NCI-H748 (cell line): ENCODE measurements around the gene POLR3G.
A peak's percentile ranks its signal among the peaks of the same experiment; 100 is the strongest.

Experiments
- DNase-seq: peaks from one replicate; lab custom pipeline; 2025; ENCODE audit not compliant: unreplicated experiment; lab: John Stamatoyannopoulos, UW

POLR3G gene

DNA sequence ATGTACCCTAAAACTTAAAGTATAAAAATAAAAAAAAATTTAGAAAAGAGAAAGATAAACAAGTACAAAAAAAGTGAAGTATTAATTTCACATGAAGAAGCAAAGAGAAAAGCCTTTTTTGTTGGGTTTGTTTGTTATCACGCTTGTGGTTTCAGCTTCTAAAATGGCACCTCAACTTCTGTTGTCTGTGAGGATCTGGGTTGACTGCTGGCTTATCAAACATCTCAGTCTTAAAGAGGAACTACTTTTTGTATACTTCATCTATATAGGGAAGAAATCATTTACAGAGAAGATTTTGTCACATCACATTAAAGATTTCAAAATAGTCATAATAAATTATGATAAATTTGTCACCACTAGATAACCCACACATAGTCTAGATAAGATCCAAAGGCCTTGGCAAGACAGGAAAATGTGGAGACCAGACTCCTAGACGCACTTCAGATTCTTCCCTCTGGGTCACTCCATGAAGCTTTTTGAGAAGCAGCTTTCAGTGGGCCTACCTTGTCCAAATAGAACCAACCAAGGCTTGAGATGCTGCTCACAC, 75.1 kb downstream of the POLR3G start:
- DNase-seq, result no peak

DNA sequence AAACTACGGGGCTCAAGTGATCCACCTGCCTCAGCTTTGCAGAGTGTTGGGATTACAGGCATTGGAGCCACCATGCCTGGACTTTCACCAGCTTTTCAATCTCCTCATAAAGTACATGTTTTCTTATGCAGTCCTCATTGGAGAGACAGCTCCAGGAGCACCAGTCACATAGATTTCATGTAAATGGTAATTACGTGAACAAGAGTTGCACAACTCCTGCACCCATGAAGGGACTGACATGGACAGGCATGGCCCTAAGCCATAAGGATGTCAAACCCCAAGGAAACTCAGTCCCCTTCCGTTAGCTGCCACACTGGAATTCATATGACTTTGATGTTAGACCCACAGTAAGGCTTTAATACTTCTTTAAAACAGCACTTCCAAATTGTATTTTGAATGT, 76.3 kb downstream of the POLR3G start:
- no peak for DNase-seq

DNA sequence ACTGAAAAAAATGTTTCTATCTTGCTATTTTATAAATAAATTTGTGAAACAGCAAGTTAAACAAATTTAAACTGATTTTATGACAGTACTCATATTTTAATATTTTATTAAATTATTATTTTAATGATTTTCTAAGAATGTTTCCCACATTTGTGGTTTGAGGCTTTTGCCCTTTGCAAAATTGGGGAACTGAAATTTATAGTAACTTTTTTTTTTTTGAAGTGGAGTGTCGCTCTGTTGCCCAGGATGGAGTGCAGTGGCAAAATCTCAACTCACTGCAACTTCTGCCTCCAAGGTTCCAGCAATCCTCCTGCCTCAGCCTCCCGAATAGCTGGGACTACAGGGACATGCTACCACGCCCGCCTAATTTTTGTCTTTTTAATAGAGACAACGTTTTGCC, 76.7 kb downstream of the POLR3G start:
- DNase-seq, result no peak

DNA sequence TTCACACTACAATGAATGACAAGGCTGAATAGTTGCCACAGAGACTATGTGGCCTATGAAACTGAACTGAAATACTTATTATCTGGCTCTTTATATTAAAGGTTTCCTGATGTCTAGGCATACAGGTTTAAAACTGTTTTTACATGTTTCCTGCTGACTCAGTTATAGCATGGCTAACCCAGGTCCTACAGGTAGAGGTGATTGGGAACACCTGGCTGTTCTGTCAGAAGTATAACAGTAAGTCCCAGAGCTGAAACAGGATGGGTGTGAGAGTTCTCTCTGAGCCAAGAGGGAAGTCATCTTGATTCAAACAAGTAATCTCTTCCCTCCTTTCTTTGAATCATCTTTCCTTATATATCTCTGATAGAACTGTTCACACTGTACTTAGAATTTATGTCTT, 79.0 kb downstream of the POLR3G start:
- no peak for DNase-seq

DNA sequence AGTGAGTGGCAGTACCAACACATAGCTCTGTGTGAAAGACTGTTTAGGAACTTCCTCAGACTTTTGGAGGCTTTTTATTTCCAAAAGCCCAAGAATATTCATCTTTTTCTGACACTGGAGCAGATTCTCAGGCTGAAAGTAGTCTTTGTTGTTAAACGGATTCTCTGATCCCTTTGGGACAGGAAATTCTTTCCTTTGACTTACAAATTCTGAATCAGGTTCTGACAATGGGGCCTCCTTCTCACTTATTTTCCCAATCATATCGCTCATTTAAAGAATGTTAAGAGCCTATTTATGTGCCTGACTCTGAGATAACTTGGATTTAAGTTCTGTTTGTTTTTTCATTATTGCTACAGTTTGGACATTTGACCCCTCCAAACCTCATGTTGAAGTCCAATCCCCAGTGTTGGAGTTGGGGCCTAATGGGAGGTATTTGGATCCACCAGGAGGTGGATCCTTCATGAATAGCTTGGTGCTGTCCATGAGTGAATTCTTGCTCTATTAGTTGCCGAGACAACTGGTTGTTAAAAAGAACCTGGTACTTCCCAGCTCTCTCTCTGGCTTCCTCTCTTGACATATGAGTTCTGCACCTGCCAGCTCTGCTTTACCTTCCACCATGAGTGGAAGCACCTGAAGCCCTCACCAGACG, 79.8 kb downstream of the POLR3G start:
- DNase-seq, result peak; percentile 10

DNA sequence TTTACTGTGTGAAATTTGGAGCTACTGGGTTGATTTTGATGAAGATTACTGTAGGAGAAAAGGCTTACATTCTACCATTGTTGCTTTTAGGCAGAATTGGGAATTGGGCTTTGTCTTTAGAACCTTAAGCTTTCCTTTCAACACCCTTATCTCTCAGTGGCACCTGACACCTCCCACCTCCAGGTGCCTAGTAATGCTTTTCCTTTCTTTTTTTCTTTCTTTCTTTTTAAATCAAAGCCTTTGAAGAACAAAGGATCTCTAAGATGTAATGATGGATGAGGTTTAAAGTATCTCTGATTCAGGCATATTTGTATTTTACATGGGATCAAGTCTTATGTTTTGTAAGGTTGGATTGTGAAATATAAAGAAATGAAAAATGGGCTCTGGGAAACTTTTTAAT, 81.0 kb downstream of the POLR3G start:
- DNase-seq, result no peak

DNA sequence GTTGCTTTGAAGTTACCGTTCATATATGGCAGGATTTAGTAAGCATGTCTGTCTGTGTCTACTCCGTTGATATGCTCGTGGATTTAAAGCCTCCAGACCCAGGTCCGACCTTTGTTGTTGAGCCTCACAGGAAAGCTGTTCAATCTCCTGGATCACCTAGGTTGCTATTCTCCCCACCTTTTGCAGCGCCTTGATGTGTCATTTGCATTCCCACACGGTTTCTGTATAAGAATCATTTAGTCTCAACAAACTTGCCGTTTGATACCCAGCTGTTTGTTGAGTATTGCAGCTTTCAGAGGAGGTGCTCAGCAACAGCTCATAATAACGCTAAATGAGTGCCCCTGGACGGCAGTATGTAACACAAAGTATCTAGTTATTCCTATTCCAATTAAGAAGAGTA, 82.7 kb downstream of the POLR3G start:
- DNase-seq, result peak; percentile 63

DNA sequence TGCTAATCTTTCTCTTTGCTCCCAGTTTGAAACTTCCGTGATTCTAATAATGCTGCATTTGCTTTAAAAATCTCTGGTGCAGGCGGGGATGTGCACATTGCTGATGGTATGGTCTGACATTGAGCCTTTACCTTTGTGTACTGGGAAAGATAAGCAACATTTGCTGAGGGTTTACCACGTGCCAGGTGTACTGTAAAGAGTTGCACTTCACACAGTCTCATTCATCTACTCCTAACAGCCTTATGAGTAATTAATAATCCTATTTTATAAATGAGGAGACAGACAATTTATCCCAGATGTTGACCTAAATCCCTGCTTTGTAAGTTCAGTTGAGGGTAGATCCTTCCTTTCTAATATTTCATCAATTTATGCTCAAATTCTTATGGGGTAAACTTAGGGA, 83.2 kb downstream of the POLR3G start:
- DNase-seq, result peak; percentile 69

DNA sequence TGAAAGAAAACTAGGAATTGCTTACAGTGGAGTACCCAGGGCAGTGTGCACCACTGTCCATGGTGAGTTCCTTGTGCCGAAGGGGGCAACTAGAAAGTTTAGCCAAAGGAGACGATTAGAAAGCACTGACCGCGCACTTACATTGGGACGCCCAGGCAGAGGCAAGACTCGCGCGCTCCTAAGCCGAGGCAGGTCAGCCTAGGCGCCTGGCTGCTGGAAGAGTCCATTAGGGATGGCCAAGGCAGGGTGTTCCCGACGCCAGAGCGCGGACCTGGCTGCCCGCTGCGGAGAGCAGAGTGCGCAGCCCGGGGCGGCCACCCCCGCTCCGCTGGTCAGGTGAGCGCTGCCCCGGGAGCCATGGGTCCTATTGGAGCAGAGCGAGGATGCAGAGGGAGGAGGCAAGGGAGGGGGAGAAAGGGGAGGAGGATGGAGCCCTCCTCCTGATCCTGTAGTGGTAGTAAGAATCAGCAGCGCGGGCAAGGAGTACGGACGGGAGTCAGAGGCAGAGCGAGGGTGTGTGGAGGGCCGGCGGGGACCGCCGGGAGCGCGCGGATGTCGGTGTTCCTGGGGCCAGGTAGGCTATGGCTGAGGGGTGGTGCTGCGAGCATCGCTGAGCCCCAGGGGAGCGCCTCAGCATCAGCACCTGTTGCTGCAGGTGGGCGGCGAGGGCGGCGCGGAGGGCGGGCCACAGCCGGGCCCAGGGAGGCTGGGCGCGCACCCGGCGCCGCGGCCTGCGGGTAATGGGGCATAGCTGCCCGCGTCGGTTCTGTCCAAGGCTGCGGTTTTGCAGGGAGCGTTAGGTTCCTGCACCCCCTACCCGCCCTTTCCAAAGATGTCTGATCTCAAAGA, 83.9 kb downstream of the POLR3G start, which contains the start of gene ADGRV1:
Gene ADGRV1 (plus strand): TSS at position 454 of the 849 bp plus-strand sequence. CDS start 99 bp downstream, at position 553.
- peak; percentile 99 for DNase-seq

DNA sequence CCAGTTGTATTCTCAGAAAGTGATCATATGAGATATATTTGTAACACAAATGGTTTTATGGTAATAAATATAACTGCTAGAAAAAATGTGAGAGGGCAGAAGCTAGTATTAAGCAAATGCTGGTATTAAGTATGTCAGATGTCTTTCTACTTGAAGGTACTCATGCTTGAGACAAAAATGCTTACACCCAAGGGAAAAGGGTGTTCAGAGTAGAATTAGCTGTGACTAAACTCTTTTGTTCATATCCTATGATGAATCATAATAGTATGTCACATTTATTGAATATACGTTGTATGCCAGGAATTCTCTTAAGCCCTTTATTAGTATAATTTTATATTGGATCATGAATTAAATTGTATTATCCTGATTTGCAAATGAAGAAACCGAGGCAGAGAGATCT, 86.1 kb downstream of the POLR3G start:
- no peak for DNase-seq

DNA sequence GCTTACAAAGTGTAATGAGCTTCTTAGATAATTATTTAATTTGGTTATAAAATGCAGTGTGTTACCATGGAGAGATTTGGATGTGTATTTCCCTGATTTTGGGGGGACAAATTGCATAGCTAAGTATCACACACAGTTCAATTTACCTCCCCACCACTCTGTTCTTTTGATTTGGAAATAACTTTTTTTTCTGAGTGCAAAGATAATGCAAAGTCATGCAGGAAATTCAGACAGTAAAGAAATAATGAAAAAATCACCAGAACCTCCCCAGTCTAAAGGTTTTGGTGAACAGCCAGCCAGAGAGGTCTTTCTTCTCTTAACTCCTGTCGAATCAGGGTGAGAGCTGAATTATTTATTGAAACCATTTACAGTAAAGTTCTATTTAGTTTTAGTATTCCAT, 87.1 kb downstream of the POLR3G start:
- DNase-seq, result no peak

DNA sequence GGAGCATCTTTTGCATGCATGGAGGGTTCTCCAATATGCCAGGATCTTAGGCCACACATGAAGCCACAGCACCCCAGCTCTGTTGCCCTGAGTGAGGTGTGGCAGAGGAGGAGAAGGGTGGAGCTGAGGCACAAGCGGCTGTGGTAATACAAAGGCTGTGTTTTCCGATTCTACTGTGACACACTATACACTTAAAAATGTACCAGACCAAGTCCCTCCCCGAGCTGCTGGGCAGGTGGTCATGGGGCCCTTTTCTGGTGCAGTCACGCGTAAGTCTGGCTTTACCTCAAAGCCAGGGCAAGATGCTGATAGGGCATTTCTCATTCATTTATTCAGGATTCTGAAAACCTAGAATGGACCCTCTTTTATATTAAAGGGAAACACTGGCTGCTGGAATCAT, 87.7 kb downstream of the POLR3G start:
- DNase-seq, result peak; percentile 93

DNA sequence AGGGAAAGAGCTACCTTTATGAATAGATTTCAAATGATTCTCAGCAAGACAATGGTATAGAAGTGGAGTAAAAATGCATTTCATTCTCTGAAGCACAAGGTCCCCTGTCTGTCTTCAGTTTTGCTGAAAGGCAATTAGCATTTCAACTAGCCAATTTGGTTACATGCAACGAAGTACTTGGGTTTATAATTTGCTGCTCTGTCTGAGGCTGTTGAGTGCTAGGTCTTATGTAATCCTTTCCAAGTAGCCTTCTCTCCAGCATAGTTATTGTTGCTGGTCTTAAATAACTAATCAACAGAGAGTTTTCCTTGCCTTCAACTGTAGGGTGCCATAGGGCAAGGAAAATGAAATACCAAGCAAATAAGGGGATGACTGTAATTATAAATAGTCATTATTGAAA, 88.4 kb downstream of the POLR3G start:
- DNase-seq, result peak; percentile 49
